GM19324 (cell line): ENCODE measurements around the gene C1orf21.

Experiments used
- ATAC-seq: cut with Tn5 transposase; IDR thresholded peaks from one replicate; pipeline ENCODE4 v1.9.1; 2021; ENCODE audit warnings: mild to moderate bottlenecking, moderate library complexity; ENCODE audit not compliant: unreplicated experiment, low FRiP score

The C1orf21 gene

DNA sequence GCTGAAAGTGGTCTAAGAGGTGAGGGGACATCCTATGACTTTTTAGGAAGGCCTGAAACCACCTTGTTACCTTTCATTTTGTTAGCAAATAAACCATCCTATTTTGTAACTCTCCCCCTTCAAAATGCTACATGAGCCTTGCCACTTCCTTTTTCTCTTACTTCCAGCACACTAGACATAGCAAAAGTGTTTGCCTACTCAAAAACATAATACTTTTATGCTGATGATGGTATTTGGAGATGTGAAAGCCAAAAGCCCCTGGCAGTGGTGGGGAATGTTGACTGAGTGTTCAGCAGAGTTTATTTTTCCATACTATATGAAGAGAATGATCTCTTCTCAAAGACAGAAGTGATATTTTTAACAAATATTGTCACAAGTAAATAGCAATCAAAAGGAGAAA is 233.6 kb downstream of the C1orf21 start:
- ATAC-seq = no peak

DNA sequence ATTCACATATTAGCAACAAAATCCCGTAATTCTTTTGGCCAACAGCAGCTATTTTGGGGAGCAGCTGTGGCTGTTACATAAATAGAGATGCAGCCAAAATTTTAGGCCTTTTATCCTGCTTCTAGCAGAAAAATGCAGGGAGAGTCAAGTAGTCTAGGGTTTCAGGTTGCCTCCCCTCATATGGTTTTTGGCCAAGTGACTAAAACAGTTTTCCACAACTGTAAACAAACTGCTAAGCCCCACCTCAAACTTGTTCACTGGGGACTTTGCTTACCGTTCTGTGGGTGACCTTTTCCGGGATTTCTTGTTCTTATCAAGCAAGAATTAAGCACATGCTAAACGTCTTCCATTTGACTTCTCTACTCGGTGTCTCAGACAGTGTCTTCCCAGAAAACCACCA is 234.4 kb downstream of the C1orf21 start:
- no peak for ATAC-seq

DNA sequence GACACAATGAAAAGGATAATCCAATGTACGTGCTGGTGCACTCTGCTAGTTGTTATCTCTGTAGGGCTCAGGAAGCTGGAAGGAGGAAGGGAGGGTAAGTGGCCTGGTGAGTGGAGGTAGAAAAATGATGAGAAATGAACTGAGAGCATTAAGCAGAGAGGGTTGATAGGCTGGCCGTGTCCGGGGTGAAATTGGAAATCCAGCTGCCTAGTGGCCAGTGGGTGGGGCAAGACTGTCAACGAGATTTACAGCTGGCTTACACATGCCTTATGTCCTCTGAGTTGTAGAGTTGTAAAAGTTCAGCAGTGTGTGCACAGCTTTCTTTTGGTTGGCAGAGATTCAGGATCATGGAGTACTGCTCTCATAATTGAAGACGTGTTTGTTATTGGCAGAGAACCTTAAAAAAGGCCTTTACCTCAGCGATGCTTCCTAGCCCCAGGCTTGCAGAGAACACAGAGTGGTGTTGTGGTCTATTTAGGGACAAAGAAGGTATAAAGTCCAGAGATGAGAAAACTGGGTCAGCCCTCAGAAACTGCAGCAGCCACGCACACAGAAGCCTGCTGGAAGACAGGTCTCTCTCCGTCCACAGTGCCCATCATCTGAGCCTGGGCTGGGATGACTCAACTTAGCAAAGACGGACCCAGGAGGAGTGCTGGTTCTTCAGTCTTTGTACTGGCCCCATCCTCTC is 235.5 kb downstream of the C1orf21 start:
- ATAC-seq = no peak

DNA sequence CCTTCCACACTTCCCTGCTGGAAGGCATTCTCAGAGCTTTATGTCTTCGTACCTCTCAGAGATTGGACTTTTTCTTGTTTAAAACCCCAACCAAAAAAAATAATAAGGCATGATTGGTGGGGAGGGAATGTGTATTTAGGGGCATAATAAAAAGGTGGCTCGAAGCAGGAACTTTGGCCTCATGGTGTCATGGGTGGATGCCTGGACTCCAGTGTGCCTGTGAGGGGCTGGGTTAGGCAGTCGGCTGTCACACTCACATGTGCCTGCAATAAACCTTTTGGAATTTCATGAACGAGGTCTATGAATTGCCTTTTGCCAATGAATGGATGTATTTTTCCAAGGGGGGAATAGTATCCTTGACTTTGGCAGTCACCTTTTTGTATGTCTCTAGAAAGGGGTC is 236.6 kb downstream of the C1orf21 start:
- ATAC-seq = no peak

DNA sequence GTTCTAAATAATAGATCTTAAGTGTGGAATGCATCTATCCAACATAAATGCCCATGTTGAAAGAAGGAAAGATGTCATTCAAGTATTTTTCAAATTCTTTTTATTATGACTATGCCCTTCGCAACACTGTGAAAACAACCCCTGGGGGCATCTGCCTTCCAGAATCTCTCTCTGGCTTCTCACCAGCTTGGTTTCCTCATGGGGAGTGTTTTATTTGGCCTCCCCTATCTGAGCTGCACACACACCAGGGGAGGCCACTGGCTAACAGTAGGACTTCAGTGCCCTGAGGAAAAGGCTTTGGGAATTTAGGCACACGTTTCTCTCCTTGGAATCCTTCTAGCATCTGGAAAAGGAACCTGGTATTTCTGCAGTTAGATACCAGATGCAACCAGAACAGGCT is 237.2 kb downstream of the C1orf21 start:
- ATAC-seq = no peak

DNA sequence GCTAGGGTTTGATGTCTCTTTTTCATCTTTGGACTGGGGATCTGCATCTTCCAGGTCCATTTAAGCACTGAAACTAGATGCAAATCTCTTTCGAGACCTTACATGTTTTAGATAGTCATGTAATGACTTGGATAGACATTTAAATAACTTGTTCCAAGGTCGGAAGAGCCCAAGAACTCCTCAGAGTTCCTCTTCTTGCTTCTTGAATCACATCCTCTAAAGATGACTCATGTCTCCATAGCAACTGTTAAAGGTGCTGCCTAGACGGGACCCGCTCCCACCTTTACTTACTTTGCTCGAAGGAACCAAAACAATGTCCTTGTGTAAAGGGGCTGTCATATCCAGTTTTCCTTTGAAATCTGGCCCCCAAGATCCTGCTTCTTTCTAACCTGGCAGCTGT is 237.8 kb downstream of the C1orf21 start:
- no peak for ATAC-seq

DNA sequence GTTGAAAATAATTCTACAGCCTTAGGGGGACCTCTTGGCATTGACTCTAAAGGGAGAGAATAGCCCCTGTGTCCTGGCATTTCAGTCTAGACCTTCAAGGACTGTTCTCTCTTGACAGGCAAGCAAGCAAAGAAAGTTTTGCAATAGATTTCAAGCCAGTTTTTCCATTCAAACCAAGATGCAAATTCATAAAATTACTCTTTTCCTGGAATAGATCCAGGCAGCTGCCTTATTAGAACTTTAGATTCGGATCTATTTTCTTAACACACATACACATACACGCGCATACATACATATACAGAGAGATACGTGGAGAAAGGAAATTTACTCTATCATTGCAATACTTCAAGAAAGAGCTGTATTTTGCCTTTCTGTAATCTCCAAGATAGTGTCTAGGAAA is 238.4 kb downstream of the C1orf21 start:
- ATAC-seq = no peak

DNA sequence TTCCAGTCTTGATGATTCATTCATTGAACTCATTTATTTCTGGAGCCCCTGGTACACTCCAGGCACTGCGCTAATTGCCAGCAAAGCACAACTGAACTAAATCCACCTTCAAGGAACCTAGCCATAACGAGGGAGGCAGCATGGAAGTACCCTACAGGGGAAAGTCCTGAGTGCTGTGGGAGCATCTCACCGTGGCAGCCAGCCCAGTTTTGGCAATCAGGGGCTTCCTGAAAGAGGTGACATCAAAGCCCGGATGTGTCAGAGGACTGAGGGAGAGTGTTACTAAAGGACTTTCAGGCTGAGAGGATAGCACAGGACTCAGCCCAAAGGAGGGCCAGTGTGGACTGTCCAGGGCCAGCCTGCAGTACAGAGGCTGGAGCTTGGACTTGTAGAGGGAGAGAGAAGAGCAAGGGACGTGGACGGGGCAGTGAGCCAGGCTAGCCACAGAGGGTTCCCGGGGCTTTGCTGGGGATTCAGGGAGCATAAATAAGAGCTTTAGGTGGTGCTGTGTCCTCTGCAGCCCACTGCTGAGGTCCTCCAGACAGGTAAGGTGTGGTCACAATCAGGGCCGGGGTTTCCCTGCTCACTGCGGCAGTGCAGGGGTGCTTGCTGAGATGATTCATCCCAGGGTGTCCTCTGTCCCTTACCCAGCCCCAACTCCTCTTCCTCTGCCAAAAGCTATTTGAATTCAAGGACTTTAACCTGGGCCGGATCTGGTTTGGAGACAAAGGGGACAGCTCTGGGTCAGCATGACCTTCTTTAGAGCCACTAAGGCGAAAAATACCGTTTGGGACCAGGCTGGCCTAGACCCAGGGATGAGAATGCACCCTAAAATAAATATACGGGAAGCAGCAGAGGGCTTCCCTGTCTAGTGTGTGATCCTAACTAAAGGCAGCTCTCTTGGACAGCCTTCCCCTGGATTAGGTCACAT is 239.5 kb downstream of the C1orf21 start:
- ATAC-seq = no peak

DNA sequence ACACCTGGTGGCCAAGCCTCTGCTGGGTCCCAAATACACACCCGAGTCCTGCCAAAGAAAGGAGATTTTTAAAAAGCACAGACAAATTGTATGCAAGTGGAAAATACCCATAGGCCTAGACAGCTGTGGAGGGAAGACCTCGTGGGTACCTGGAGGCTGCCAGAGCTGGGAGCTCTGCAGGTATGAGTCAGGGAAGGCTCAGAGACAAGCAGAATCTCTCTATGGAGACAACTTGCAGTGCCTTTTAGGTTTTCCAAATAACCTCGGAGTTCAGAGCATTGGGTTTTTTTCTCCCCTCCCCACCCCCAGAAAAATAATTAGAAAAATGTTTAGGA is 240.1 kb downstream of the C1orf21 start:
- ATAC-seq = no peak

DNA sequence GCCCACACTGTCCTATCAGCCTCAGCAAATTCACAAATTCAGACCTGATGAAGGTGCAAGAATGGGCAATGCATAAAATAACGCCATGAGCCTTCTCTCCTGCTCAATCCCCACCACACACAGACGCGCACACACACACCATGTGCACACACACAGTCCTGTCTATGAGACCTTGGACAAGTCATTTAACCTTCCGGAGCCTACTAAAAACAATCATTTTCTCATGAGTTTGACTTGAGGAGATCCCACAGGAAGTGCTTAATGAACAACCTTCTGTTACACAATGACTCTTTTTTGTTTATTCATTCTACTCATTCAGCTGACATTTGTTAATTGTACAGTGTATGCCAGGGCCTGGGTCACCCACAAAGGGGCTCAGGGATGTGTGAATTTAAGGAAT is 242.4 kb downstream of the C1orf21 start:
- no peak for ATAC-seq

DNA sequence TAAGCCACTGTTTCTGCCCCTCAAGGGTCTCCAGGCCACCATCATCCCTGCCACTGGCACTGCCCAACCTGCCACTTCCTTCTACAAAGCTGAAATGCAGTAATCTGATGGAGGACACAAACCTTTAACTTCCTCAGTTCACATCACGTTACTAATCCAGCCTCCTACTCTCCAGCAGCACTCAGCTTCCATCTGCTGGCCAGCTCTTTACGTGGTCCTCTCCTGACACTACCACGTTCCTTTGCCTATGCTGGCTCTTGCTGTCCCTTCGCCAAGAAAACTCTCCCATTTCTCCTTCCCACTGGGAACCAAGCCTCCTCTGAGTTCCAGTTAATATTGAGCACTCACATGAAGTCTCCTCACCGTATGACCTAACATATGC is 243.8 kb downstream of the C1orf21 start:
- ATAC-seq = no peak

DNA sequence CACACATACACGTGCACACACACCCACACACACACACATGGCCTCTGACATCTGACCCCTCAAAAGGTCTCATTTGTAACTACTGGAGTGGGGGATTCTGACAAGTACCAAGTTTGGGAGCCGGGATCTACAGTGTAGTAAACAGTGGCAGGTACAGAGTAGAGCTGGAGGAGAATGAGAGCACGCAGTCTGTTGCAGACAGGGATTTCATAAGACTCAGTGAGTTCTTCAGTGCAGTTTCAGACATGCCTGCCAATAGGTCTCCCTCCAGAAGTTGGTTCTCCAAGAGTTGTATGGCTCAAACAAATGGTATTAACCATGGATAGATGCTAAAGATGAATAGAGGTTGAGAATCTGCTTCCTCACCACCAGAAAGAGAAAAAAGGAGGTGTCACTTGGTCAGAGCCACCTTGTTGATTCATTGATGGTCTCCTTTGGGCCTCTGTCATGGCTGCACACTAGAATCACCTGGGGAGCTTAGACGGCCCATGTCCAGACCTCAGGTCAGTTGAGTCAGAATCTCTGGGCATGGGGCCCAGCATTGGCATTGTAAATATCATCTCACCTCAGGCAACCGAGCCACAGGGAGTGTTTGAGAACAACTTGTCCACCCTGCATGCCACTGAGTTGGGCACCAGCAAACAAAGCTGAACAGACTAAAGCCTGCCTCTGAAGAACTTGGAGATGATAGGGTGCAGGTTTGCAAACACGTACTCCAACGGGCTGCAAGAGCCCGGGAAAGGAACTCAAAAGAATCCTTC is 245.8 kb downstream of the C1orf21 start:
- ATAC-seq = no peak

DNA sequence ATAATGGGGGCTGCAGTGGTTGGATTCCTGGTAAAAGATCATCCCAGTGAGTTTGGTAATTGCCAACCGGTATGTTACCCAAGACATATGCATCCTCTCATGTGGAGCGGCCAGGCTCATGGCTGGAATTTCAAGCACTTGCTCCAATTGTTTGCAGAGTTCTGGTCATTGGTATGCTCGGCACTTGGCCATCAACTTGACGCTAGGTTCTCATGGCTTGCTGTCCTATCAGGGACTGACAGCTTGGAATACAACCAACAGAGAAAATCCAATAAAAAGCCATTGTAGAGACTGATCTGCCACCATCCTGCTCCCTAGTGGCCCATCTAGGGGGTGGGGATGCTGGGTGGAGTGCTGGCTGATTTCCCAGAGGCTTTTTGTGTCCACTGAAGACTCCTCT is 247.0 kb downstream of the C1orf21 start:
- no peak for ATAC-seq

DNA sequence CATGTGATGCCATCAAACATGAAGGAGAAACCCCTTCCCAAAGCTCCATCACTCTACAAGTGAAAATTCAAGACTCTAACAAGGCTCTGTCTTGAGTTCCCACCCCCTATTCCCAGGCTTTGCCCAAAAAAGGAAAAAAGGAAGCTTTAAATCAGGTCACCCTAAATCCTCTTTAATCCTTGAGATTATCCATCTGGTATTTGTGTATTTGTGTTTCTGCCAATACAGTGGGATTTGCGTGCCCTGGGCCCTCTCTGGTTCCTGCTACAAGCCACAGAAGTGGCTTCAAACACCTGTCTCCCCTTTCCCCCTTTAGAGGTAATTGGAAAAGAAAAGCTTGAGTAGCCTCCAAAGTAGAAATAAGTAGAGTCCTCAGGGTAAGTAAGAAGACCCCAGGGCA is 247.5 kb downstream of the C1orf21 start:
- ATAC-seq = no peak

DNA sequence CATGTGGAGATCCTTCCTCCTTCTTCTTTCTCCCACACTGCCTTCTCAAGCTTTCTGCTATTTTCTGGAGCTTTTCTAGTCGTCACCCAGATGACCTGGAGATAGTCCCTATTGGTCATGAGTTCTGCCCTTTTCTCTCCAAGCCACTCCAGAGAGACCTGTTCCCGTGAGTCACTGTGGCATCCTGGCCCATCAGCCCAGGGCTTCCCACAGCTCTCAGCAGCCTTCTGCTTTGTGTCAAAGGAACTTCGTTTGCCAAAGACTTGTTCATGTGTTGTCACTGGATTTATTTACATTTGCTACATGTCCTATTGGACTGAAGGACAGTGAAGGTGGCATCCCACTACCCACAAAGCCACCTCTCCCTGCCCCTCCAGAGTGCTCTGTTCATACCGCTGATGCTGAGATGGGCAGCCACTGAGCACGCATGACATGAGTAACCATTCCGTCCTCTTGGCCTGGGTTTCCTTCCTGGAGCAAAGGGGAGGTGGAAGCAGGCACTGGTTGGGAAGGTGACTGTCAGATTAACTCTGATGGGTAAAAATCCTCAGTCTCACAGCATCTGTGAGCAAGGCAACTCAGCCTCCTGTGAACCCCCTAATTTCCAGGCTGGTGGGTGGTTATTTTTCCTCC is 248.6 kb downstream of the C1orf21 start:
- no peak for ATAC-seq

DNA sequence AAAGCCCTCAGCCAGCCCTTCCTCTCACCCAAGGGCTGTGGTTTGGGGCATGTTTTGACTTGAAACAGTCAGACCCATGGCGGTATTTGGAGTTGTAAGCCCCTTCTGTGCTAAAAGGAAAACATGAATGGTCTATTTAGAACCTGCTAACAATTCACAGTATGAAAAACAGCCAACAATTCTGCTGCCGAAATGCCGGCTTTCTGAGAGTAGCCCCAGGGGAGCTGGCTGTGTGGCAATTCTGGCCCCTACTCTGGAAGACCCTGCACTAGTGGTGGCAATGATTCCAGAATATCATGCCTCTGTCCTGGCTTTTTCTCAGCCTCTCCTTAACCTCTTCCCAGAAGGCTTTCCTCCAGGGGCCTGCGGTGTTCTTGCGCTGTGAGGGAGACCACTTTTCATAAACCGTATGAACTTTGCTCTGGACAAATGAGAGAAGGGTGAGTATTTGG is 249.2 kb downstream of the C1orf21 start:
- no peak for ATAC-seq

DNA sequence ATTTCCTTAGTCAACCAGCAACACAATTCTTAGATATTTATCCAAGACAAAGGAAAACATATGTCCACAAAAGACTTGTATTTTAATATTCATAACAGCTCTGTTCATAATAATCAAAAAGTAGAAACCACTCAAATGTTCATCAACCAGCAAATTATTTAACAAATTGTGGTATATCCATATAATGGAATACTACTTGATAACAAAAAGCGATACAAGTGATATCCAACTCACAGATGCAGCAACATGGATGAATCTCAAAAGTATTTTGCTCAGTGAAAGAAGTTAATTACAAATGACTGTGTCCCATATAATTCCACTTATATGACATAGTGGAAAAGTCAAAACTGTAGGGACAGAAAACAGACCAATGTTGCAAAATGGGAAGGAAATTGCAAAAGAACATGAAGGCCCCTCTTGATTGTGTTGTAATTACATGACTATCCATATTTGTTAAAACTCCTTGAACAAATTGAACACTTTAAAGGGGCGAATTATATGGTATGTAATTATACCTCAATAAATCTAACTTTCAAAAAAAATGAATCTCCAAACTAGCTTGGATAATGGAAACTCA is 250.9 kb downstream of the C1orf21 start:
- no peak for ATAC-seq

DNA sequence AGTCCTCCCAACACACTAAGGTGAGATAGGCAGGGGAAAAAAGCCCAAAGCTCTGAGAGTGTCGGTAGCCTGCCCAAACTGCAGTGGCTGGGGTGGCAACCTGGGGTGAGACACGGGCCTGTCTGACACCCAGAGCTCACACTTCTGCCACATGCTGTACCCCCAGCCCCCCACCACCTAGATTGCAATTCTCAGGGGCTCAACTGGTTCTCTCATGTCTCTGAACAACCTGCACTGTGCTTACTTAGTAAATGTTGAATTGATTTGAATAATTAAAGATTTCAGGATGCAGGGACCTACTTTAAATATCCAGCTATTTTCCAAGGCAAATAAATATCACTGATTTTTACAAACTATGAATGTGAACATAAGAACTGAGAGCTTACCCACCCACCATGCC is 252.4 kb downstream of the C1orf21 start:
- ATAC-seq = no peak

DNA sequence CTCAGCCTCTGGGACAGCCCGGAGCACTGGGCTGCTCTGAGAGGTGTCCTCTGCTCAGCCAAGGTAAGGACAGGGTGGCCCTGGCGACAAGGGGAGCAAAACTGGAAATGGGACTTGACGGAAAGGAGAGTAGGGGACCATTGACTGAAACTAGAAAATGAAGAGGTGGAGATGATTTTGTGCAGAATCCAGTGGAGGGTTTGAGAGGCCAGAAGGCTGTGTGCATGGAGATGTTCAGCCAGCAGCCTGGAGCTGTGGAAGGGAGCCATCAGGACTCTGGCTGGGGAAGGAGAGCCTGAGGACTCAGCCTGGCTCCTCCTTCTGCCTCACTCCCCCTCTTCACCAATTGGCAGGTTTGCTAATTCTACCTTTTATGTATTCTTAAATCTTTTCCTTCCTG is 253.7 kb downstream of the C1orf21 start:
- ATAC-seq = no peak

DNA sequence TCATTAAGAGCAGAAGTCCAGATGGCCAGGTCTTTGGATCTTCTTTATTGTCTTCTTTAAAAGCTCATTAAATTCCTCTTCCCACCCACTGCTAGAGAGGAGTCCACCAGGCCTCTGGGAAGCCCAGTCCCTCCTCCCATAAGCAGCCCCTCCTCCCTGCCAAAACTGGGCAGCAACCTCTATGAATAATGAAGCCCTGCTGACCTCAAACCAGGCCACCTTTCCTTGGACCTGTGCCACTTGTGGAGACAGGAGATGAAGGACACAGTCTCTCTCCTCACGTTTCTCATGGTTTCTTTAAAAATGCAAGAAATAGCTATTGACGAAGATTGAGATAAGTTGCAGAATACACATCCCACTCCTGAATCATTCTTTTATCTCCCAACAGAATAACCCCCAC is 255.1 kb downstream of the C1orf21 start:
- no peak for ATAC-seq

DNA sequence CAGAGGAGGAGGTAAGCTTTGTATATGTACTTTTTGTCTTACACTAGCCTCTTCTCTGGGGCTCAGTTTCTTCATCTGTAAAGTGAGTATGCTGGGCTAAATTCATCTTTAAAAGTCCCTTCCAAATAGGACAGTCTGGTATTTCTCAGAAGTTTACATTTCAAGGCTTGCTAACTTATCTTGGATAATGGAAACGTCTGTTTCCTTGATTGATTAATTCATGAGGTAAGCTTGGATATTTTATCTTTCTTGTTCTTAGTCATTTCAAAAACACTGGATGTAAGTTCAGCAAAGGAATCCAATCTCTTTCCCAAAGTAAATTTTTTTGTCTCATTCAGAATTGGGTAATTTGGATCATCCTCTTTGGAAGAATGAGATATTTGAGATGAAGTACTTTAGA is 256.8 kb downstream of the C1orf21 start:
- ATAC-seq = no peak
